Measurements from ENCODE around the gene METRNL.

METRNL gene

GRCh38 chr17:83115202-83115651, 35.8 kb downstream of the METRNL start:
- Histone ChIP-seq H2AFZ (ENCODE audit: low read depth, low read length, severe bottlenecking) (no peak overlapping the region), H3K27ac (ENCODE audit: low read depth, low read length) (no peak overlapping the region), H3K9ac (ENCODE audit: low read length) (no peak overlapping the region), H3K4me3 (ENCODE audit: insufficient read depth, low read length, poor library complexity, severe bottlenecking) (no peak overlapping the region), H3K9me3 (ENCODE audit: insufficient read depth, low read length) (no peaks in the 10 kb centered on the region), H4K20me1 (ENCODE audit: low read depth, low read length) (no peaks in the 10 kb centered on the region), H3F3A (ENCODE audit: insufficient read depth) (0 out of 2 replicates have a peak, but pooled peaks cover 2% of the 10 kb centered on the region), H3K36me3 (ENCODE audit: low read length) (no peaks in the 10 kb centered on the region), H3K9me2 (replicated peaks; ENCODE audit: insufficient read depth, low read length) (no peaks in the 10 kb centered on the region), H3K27me3 (ENCODE audit: low read length) (no peaks in the 10 kb centered on the region), H3K79me2 (ENCODE audit: insufficient read depth, low read length) (no peaks in the 10 kb centered on the region), H3K4me2 (ENCODE audit: low read depth, low read length, poor library complexity, severe bottlenecking) (no peak overlapping the region)
- TF ChIP-seq EZH2phosphoT487 (conservative IDR thresholded peaks at IDR 0.05; ENCODE audit: low read length) (no peak), CTCF (IDR thresholded peaks at IDR 0.05; ENCODE audit: insufficient read depth, low read length, poor library complexity, severe bottlenecking) (no peak)

GRCh38 chr17:83115832-83116231, 36.4 kb downstream of the METRNL start:
- TF ChIP-seq CTCF (IDR thresholded peaks at IDR 0.05; ENCODE audit: insufficient read depth, low read length, poor library complexity, severe bottlenecking), result no peak
- TF ChIP-seq EZH2phosphoT487 (conservative IDR thresholded peaks at IDR 0.05; ENCODE audit: low read length), result no peak
- Histone ChIP-seq H3K9me3 (ENCODE audit: insufficient read depth, low read length) (no peaks in the 10 kb centered on the region), H3K9ac (ENCODE audit: low read length) (no peak overlapping the region), H3K79me2 (ENCODE audit: insufficient read depth, low read length) (no peaks in the 10 kb centered on the region), H3K4me3 (ENCODE audit: insufficient read depth, low read length, poor library complexity, severe bottlenecking) (no peak overlapping the region), H3K4me2 (ENCODE audit: low read depth, low read length, poor library complexity, severe bottlenecking) (no peak overlapping the region), H2AFZ (ENCODE audit: low read depth, low read length, severe bottlenecking) (no peak overlapping the region), H3K36me3 (ENCODE audit: low read length) (no peaks in the 10 kb centered on the region), H3F3A (ENCODE audit: insufficient read depth) (peaks cover 6% of the 10 kb centered on the region; the same call in 1 of the 2 replicates), H3K27me3 (ENCODE audit: low read length) (no peaks in the 10 kb centered on the region), H4K20me1 (ENCODE audit: low read depth, low read length) (no peaks in the 10 kb centered on the region), H3K9me2 (replicated peaks; ENCODE audit: insufficient read depth, low read length) (no peaks in the 10 kb centered on the region), H3K27ac (ENCODE audit: low read depth, low read length) (no peak overlapping the region)

GRCh38 chr17:83116311-83116771, 36.9 kb downstream of the METRNL start:
- H3K9me2 ChIP-seq (replicated peaks; ENCODE audit: insufficient read depth, low read length), result no peaks in the 10 kb centered on the region
- no peaks in the 10 kb centered on the region for H3K79me2 ChIP-seq (ENCODE audit: insufficient read depth, low read length)
- no peak overlapping the region for H3K4me2 ChIP-seq (ENCODE audit: low read depth, low read length, poor library complexity, severe bottlenecking)
- peaks cover 6% of the 10 kb centered on the region; the same call in 1 of the 2 replicates for H3F3A ChIP-seq (ENCODE audit: insufficient read depth)
- no peaks in the 10 kb centered on the region for H3K27me3 ChIP-seq (ENCODE audit: low read length)
- no peak overlapping the region for H2AFZ ChIP-seq (ENCODE audit: low read depth, low read length, severe bottlenecking)
- H3K9me3 ChIP-seq (ENCODE audit: insufficient read depth, low read length), result no peaks in the 10 kb centered on the region
- TF ChIP-seq EZH2phosphoT487 (conservative IDR thresholded peaks at IDR 0.05; ENCODE audit: low read length), result no peak
- no peak for TF ChIP-seq CTCF (IDR thresholded peaks at IDR 0.05; ENCODE audit: insufficient read depth, low read length, poor library complexity, severe bottlenecking)
- H3K9ac ChIP-seq (ENCODE audit: low read length), result no peak overlapping the region
- H4K20me1 ChIP-seq (ENCODE audit: low read depth, low read length), result no peaks in the 10 kb centered on the region
- H3K4me3 ChIP-seq (ENCODE audit: insufficient read depth, low read length, poor library complexity, severe bottlenecking), result no peak overlapping the region
- no peaks in the 10 kb centered on the region for H3K36me3 ChIP-seq (ENCODE audit: low read length)
- H3K27ac ChIP-seq (ENCODE audit: low read depth, low read length), result no peak overlapping the region

Measured in SU-DHL-6 (cell line).